ENCODE results near the gene SPTBN1.

DNA sequence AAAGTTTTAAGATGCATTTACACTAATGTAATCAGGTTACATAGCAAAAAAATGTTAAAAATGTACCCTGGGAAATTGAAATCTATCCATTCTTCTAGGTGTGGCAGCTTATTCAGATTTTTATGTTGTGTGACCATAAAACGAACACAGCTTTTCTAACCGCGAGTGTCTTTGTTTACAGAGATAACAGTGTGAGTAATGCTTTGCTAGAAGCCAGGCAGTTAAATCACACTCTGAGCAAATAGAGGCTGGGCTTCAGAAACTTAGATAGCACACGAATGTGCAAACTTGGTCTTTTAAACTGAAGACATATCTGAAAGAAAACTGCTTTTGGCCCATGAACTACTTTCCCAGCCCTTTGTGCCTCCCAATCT, 116.1 kb downstream of the SPTBN1 start:
- TF ChIP-seq, protein P1, sequence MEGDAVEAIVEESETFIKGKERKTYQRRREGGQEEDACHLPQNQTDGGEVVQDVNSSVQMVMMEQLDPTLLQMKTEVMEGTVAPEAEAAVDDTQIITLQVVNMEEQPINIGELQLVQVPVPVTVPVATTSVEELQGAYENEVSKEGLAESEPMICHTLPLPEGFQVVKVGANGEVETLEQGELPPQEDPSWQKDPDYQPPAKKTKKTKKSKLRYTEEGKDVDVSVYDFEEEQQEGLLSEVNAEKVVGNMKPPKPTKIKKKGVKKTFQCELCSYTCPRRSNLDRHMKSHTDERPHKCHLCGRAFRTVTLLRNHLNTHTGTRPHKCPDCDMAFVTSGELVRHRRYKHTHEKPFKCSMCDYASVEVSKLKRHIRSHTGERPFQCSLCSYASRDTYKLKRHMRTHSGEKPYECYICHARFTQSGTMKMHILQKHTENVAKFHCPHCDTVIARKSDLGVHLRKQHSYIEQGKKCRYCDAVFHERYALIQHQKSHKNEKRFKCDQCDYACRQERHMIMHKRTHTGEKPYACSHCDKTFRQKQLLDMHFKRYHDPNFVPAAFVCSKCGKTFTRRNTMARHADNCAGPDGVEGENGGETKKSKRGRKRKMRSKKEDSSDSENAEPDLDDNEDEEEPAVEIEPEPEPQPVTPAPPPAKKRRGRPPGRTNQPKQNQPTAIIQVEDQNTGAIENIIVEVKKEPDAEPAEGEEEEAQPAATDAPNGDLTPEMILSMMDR (IDR thresholded peaks at IDR 0.05) = no peak
- no peak for TF ChIP-seq POLR2A (IDR thresholded peaks at IDR 0.05)

All from uterus (tissue), 2 donors.